HepG2 (cell line): ENCODE results near the gene EXOC3L2.
A peak's percentile ranks its signal among the peaks of the same experiment; 100 is the strongest.

ENCODE experiments used
- SMYD3 ChIP-seq: sonication (generic); formaldehyde crosslinking; IDR thresholded peaks from 2 replicates; pipeline ENCODE4 v1.8.1; 2023; ENCODE audit warnings: mild to moderate bottlenecking, missing genetic modification reagents
- TF ChIP-seq, protein P1 (sequence below): sonication (generic); formaldehyde crosslinking; IDR thresholded peaks from 2 replicates; pipeline ENCODE4 v1.4.0; 2020; ENCODE audit warnings: missing genetic modification reagents, borderline replicate concordance

DNA sequence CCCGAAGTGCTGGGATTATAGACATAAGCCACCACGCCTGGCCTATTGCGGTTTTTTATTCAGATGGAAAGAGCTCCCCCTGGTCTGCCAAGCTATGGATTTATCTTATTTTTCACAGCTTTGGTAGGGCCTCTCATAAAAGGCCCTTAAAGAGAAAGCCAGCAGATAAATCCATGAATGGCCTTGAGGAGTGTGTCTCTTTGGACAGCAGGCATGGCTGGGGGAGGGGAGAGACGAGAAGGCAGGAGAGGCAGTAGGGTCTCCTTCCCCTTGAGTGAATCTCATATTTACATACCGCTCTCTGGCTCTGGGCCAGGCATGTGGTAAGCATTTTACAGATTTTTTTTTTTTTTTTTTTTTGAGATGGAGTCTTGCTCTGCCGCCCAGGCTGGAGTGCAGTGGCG, 31.1 kb upstream of the EXOC3L2 start:
- TF ChIP-seq SMYD3 (CRISPR knock-in tag): no peak
- TF ChIP-seq, protein P1, sequence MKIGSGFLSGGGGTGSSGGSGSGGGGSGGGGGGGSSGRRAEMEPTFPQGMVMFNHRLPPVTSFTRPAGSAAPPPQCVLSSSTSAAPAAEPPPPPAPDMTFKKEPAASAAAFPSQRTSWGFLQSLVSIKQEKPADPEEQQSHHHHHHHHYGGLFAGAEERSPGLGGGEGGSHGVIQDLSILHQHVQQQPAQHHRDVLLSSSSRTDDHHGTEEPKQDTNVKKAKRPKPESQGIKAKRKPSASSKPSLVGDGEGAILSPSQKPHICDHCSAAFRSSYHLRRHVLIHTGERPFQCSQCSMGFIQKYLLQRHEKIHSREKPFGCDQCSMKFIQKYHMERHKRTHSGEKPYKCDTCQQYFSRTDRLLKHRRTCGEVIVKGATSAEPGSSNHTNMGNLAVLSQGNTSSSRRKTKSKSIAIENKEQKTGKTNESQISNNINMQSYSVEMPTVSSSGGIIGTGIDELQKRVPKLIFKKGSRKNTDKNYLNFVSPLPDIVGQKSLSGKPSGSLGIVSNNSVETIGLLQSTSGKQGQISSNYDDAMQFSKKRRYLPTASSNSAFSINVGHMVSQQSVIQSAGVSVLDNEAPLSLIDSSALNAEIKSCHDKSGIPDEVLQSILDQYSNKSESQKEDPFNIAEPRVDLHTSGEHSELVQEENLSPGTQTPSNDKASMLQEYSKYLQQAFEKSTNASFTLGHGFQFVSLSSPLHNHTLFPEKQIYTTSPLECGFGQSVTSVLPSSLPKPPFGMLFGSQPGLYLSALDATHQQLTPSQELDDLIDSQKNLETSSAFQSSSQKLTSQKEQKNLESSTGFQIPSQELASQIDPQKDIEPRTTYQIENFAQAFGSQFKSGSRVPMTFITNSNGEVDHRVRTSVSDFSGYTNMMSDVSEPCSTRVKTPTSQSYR: peak; percentile 90
